ENCODE data around the gene LYPD6B.

GRCh38 chr2:149192427-149192826, 153.9 kb downstream of the LYPD6B start:
- no peak for TF ChIP-seq EZH2 (IDR thresholded peaks at IDR 0.05; ENCODE audit: borderline replicate concordance, insufficient read depth, low read depth, low read length, poor library complexity, severe bottlenecking)
- no peak for TF ChIP-seq CTCF (IDR thresholded peaks at IDR 0.05)

Data from B cell (primary cell).